Measurements from ENCODE around the gene VKORC1L1.
"Not testable (repeated sequence)": the region's sequence is repeated elsewhere in the genome, so short reads cannot be mapped to it uniquely, and the experiment has no call there.

The VKORC1L1 gene

GRCh38 chr7:65979583-65980477 lies 107.0 kb downstream of the VKORC1L1 start:
- DNase-seq: no peak

GRCh38 chr7:65980478-65981250 lies 107.8 kb downstream of the VKORC1L1 start:
- DNase-seq: no peak

- DNase-seq: peak; percentile 88
These were observed 109.3 kb downstream of the VKORC1L1 start, which contains the start of gene GUSB for GRCh38 chr7:65981965-65982792. GUSB (minus strand) TSS chr7:65982213; CDS start chr7:65982183, 30 bp downstream.

- DNase-seq: no peak
These were observed 111.2 kb downstream of the VKORC1L1 start for GRCh38 chr7:65983965-65984658.

- no peak for DNase-seq
These were observed 115.2 kb downstream of the VKORC1L1 start for GRCh38 chr7:65988084-65988483.

- DNase-seq: not testable (repeated sequence)
These were observed 115.6 kb downstream of the VKORC1L1 start for GRCh38 chr7:65988503-65988902.

GRCh38 chr7:65989694-65990080 lies 116.8 kb downstream of the VKORC1L1 start:
- DNase-seq: no peak

- DNase-seq: not testable (repeated sequence)
These were observed 119.0 kb downstream of the VKORC1L1 start for GRCh38 chr7:65991829-65992228.

GRCh38 chr7:65992526-65992925 lies 119.7 kb downstream of the VKORC1L1 start:
- DNase-seq: no peak

- not testable (repeated sequence) for DNase-seq
These were observed 122.1 kb downstream of the VKORC1L1 start for GRCh38 chr7:65994984-65995383.

GRCh38 chr7:66000823-66001417 lies 128.0 kb downstream of the VKORC1L1 start:
- not testable (repeated sequence) for DNase-seq

GRCh38 chr7:66005115-66005671 lies 132.3 kb downstream of the VKORC1L1 start:
- not testable (repeated sequence) for DNase-seq

- no peak for DNase-seq
These were observed 134.4 kb downstream of the VKORC1L1 start for GRCh38 chr7:66007232-66007631.
